Measurements from ENCODE around the gene SPDEF. TPM values are rescaled to one million over a fixed set of nuclear protein-coding genes. Genes with fewer than 3 reads are reported as not detected.

SPDEF gene
- total and polyA plus RNA-seq, 2 of the 13 experiments (the other 11 are each of a cell fraction or from before 2014, with no cell fraction given), result not detected

- TF ChIP-seq, protein P1, sequence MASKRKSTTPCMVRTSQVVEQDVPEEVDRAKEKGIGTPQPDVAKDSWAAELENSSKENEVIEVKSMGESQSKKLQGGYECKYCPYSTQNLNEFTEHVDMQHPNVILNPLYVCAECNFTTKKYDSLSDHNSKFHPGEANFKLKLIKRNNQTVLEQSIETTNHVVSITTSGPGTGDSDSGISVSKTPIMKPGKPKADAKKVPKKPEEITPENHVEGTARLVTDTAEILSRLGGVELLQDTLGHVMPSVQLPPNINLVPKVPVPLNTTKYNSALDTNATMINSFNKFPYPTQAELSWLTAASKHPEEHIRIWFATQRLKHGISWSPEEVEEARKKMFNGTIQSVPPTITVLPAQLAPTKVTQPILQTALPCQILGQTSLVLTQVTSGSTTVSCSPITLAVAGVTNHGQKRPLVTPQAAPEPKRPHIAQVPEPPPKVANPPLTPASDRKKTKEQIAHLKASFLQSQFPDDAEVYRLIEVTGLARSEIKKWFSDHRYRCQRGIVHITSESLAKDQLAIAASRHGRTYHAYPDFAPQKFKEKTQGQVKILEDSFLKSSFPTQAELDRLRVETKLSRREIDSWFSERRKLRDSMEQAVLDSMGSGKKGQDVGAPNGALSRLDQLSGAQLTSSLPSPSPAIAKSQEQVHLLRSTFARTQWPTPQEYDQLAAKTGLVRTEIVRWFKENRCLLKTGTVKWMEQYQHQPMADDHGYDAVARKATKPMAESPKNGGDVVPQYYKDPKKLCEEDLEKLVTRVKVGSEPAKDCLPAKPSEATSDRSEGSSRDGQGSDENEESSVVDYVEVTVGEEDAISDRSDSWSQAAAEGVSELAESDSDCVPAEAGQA (IDR thresholded peaks at IDR 0.05; ENCODE audit: low read depth), result no peak
- TF ChIP-seq, protein P1 (CRISPR knock-in tag; IDR thresholded peaks at IDR 0.05; ENCODE audit: borderline replicate concordance), result no peak
- TF ChIP-seq PRPF4 (IDR thresholded peaks at IDR 0.05; ENCODE audit: low read depth, low read length, poor library complexity, severe bottlenecking), result no peak
- TF ChIP-seq ZNF550 (CRISPR knock-in tag; IDR thresholded peaks at IDR 0.05; ENCODE audit: borderline replicate concordance), result no peak
- no peak for TF ChIP-seq POGZ (CRISPR knock-in tag; IDR thresholded peaks at IDR 0.05)
- no peak for TF ChIP-seq ISL2 (CRISPR knock-in tag; IDR thresholded peaks at IDR 0.05)
- no peak for TF ChIP-seq ZNF75D (CRISPR knock-in tag; IDR thresholded peaks at IDR 0.05; ENCODE audit: borderline replicate concordance)
- TF ChIP-seq LRRFIP1 (CRISPR knock-in tag; conservative IDR thresholded peaks at IDR 0.05), result no peak
- TF ChIP-seq ZNF839 (CRISPR knock-in tag; IDR thresholded peaks at IDR 0.05; ENCODE audit: borderline replicate concordance), result no peak
- no peak for TF ChIP-seq ZBTB14 (CRISPR knock-in tag; IDR thresholded peaks at IDR 0.05)
- TF ChIP-seq, protein P2, sequence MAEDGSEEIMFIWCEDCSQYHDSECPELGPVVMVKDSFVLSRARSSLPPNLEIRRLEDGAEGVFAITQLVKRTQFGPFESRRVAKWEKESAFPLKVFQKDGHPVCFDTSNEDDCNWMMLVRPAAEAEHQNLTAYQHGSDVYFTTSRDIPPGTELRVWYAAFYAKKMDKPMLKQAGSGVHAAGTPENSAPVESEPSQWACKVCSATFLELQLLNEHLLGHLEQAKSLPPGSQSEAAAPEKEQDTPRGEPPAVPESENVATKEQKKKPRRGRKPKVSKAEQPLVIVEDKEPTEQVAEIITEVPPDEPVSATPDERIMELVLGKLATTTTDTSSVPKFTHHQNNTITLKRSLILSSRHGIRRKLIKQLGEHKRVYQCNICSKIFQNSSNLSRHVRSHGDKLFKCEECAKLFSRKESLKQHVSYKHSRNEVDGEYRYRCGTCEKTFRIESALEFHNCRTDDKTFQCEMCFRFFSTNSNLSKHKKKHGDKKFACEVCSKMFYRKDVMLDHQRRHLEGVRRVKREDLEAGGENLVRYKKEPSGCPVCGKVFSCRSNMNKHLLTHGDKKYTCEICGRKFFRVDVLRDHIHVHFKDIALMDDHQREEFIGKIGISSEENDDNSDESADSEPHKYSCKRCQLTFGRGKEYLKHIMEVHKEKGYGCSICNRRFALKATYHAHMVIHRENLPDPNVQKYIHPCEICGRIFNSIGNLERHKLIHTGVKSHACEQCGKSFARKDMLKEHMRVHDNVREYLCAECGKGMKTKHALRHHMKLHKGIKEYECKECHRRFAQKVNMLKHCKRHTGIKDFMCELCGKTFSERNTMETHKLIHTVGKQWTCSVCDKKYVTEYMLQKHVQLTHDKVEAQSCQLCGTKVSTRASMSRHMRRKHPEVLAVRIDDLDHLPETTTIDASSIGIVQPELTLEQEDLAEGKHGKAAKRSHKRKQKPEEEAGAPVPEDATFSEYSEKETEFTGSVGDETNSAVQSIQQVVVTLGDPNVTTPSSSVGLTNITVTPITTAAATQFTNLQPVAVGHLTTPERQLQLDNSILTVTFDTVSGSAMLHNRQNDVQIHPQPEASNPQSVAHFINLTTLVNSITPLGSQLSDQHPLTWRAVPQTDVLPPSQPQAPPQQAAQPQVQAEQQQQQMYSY (CRISPR knock-in tag; IDR thresholded peaks at IDR 0.05), result no peak
- no peak for TF ChIP-seq SP4 (CRISPR knock-in tag; IDR thresholded peaks at IDR 0.05)
Observed at GRCh38 chr6:34549026-34549803, 6.9 kb downstream of the SPDEF start (continued).

All from HepG2 (cell line).